ENCODE measurements around the gene MED25.

DNA sequence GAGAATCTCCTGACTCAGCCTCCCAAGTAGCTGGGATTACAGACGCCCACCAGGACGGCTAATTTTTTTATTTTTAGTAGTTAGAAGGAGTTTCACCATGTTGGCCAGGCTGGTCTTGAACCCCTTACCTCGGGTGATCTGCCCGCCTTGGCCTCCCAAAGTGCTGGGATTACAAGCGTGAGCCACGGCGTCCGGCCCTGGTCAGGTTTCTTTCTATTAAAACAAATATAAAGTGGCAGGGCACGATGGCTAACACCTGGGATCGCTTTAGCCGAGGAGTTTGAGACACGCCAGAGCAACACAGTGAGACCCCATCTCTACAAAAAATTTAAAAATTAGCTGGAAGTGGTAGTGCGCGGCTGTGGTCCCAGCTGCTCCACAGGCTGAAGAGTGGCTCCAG, 1.5 kb upstream of the MED25 start:
- TF ChIP-seq EZH2 (IDR thresholded peaks at IDR 0.05; ENCODE audit: borderline replicate concordance, insufficient read depth, low read length, poor library complexity, severe bottlenecking) (no peak), CTCF (IDR thresholded peaks at IDR 0.05; ENCODE audit: poor library complexity, severe bottlenecking) (no peak), TAF1 (IDR thresholded peaks at IDR 0.05; ENCODE audit: low read depth) (no peak), RAD21 (conservative IDR thresholded peaks at IDR 0.05) (no peak), POLR2AphosphoS5 (IDR thresholded peaks at IDR 0.05) (no peak), REST (IDR thresholded peaks at IDR 0.05; ENCODE audit: borderline replicate concordance) (no peak)
